Measurements from ENCODE around the gene MOB4.

MOB4 gene

GRCh38 chr2:197500503-197501131 lies 15.2 kb upstream of the MOB4 start:
- no peak for TF ChIP-seq CTCF (IDR thresholded peaks at IDR 0.05; ENCODE audit: borderline replicate concordance, insufficient read depth, low read depth, low read length)
- H3K4me3 ChIP-seq (ENCODE audit: low read depth, low read length): peak overlapping the region; percentile 62

GRCh38 chr2:197502201-197502600 lies 13.7 kb upstream of the MOB4 start:
- no peak overlapping the region for H3K4me3 ChIP-seq (ENCODE audit: low read depth, low read length)
- no peak for TF ChIP-seq CTCF (IDR thresholded peaks at IDR 0.05; ENCODE audit: borderline replicate concordance, insufficient read depth, low read depth, low read length)

GRCh38 chr2:197502685-197503084 lies 13.2 kb upstream of the MOB4 start:
- TF ChIP-seq CTCF (IDR thresholded peaks at IDR 0.05; ENCODE audit: borderline replicate concordance, insufficient read depth, low read depth, low read length): no peak
- no peak overlapping the region for H3K4me3 ChIP-seq (ENCODE audit: low read depth, low read length)

GRCh38 chr2:197504000-197504399 lies 11.9 kb upstream of the MOB4 start:
- TF ChIP-seq CTCF (IDR thresholded peaks at IDR 0.05; ENCODE audit: borderline replicate concordance, insufficient read depth, low read depth, low read length): no peak
- H3K4me3 ChIP-seq (ENCODE audit: low read depth, low read length): no peak overlapping the region

GRCh38 chr2:197504512-197504911 lies 11.4 kb upstream of the MOB4 start:
- TF ChIP-seq CTCF (IDR thresholded peaks at IDR 0.05; ENCODE audit: borderline replicate concordance, insufficient read depth, low read depth, low read length): no peak

GRCh38 chr2:197506658-197507057 lies 9.2 kb upstream of the MOB4 start:
- H3K4me3 ChIP-seq (ENCODE audit: low read depth, low read length): no peak overlapping the region
- TF ChIP-seq CTCF (IDR thresholded peaks at IDR 0.05; ENCODE audit: borderline replicate concordance, insufficient read depth, low read depth, low read length): no peak

More at GRCh38 chr2:197504512-197504911, 11.4 kb upstream of the MOB4 start:
- no peak overlapping the region for H3K4me3 ChIP-seq (ENCODE audit: low read depth, low read length)

GRCh38 chr2:197513915-197514314 lies 2.0 kb upstream of the MOB4 start:
- no peak overlapping the region for H3K4me3 ChIP-seq (ENCODE audit: low read depth, low read length)
- TF ChIP-seq CTCF (IDR thresholded peaks at IDR 0.05; ENCODE audit: borderline replicate concordance, insufficient read depth, low read depth, low read length): no peak
